H7 (cell line): Measurements from ENCODE around the gene PRKCA. TPM values are rescaled to one million over a fixed set of nuclear protein-coding genes. Genes with fewer than 3 reads are reported as not detected.

Source experiments
- DNase-seq: peaks from one replicate; pipeline ENCODE4 v3.0.0; 2012
- H3K27me3 ChIP-seq: 2 replicates; pipeline ENCODE4 v1.6.0; 2011; ENCODE audit warnings: mild to moderate bottlenecking, low read length; ENCODE audit not compliant: control insufficient read depth, insufficient read depth
- H3K36me3 ChIP-seq: replicated peaks from 2 replicates; pipeline ENCODE4 v1.5.1; 2011; ENCODE audit warnings: low read length; ENCODE audit not compliant: control insufficient read depth, insufficient read depth
- H3K4me3 ChIP-seq: 2 replicates; pipeline ENCODE4 v1.5.1; 2011; ENCODE audit warnings: low read depth, mild to moderate bottlenecking, control low read depth, low read length, moderate library complexity; ENCODE audit not compliant: insufficient read depth
- total RNA-seq: library from RNA; depleted of rRNA; stranded (reverse); fragments of >200 nt; shearing (Covaris generic); gene quantifications from 2 replicates; pipeline ENCODE4 v1.2.3, GENCODE V29; 2014

Gene PRKCA
- total RNA-seq, 1 experiment from 2014 or later: 10.0 TPM

DNA sequence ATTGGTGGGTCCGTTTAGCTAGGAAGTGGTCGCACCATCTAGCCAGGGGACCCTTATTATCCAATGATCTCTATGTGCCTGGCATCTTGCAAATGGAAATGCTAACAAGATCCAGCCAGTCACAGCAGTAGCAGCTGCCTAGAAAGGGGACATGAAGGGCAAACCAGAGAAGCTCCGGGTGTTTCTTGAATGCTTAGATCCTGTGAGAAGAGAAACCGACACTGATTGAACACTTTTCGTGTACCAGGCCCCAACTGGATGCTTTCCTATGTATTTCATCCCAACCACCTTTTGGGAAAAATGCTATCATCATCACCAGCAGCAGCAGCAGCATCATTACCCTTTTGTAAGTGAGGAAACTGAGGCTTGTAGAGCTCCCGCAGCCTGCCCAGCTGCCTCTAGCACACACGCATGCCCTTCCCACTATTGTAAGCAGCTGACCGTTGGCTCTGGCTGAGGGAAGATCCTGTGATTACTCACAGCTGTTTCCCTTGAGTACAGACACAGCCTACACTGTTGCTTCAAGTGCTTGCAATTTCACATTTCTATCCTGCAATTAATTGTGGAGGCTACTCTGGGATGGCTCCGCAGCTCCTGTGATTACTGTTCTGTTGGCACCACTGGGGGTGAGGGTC lies 351.8 kb downstream of the PRKCA start:
- Histone ChIP-seq H3K4me3 (no peak overlapping the region), H3K36me3 (no peaks in the 10 kb centered on the region), H3K27me3 (no peaks in the 10 kb centered on the region)
- no peak for DNase-seq

DNA sequence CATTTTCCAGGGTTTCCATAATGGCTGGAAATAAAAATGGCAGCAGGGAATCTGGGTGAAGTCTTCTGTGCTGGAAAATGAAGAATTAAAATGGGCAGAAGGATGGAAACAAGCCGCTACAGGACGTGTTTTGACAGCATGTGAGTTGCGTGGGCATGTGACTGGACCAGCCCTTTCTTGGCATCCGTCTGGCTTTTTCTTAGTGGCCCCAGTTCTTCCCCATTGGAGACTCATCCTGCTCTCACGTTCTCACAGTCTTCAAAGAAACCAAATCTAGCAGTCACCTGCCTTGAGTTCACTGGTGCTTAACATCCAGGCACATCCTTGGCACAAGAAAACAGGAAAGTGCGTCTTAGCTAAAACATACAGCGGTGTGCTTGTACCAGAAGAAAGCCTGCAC lies 352.4 kb downstream of the PRKCA start:
- no peaks in the 10 kb centered on the region for H3K27me3 ChIP-seq
- no peak for DNase-seq
- no peaks in the 10 kb centered on the region for H3K36me3 ChIP-seq
- no peak overlapping the region for H3K4me3 ChIP-seq

DNA sequence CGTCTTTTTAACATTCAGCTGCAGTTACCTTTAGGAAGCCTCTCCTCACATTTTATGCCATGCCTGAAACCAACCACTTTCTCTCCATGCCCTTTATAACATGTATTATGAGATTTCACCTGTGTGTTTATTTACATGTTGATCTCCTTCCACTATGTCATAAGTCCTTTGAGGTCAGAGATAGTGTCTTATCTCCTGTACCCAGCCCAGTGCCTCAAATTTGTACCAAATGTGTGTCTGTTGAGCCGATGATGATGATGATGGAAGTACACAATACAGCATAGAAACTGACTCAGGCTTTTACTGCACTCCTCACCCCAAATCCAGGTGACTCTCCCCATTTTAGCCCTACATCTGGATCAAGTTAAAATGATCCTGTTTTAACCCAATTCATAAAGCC lies 353.0 kb downstream of the PRKCA start:
- no peak overlapping the region for H3K4me3 ChIP-seq
- DNase-seq: no peak

DNA sequence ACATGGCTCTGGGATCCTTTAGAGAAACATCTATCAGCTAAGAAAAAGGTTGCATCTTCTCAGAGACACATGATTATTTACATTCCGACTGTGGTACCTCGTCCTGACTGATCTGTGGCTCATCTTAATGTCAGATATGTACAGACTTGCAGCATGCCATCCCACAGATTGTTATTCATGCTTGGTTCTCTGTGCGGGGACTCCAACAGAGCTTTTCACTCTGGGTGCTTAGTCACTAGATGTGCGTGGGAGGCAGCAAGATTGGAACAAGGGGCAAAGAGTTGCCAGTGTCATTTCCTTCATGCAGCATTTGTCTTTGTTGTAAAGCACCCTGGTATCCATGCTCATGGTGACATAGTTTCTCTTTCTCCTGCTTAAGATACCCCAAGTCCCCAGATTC lies 353.4 kb downstream of the PRKCA start:
- Histone ChIP-seq H3K36me3 (no peaks in the 10 kb centered on the region), H3K4me3 (no peak overlapping the region), H3K27me3 (no peaks in the 10 kb centered on the region)
- no peak for DNase-seq

More for the DNA sequence above, 353.0 kb downstream of the PRKCA start:
- H3K27me3 ChIP-seq: no peaks in the 10 kb centered on the region
- H3K36me3 ChIP-seq: no peaks in the 10 kb centered on the region

DNA sequence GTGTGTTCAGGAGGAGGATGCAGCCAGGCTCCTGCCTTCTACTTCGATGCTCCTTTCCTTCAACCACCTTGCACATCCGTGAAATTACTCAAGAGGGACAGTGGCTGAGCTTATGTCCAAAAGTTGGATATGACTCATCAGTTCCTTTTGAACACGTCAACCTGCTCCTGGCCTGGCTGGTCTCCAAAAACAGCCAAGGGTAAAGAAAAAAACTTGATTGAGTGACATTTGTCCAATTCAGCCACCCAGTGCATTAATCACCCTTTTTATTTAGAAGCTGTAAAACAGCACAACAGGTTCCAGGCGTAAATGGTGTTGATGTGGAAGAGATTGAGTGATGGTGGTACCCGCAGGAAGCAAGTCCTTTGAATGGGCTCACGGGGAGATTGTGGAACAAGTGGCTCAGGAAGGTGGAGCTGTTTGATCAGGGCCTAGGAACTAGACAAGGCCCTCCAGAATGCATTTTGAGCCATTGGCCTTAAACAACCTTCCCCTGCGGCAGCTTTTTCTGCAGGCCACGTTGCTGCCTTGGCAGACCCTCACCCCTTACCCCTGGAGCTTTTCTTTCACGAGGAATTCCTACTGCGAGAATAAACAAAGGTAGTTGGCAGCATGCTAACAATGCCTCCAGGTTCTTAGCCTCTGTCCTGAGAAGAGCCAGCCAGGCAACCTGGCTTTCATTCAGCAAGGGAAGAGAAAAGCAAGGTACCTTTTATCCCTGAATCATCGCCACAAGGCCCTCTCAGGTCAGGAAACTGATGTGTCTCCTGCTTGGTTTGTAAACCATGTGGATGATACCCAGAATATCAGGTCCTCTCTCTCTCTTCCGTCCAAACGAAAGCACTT lies 359.2 kb downstream of the PRKCA start:
- peak; percentile 30 for DNase-seq
- Histone ChIP-seq H3K36me3 (no peaks in the 10 kb centered on the region), H3K27me3 (no peaks in the 10 kb centered on the region), H3K4me3 (no peak overlapping the region)

DNA sequence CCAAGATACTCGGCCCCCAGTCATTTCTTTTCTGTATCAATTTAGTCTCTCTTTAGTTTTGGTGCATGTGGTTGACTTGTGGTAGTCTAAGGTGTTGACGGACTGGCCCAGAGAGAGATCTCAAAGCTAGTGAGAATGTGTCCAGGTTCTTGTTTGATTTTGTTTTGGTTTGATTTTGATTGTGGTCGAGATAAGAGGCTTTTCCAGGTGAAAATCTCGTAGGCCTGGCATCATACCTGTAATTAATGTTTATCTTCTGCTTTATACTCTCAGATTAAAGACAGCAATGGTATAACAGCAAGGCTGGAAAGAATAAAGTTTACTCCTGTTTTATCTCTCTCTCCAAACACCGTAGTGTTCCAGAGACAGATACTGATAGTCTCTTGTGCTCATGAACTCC lies 360.1 kb downstream of the PRKCA start:
- Histone ChIP-seq H3K27me3 (no peaks in the 10 kb centered on the region), H3K4me3 (no peak overlapping the region), H3K36me3 (no peaks in the 10 kb centered on the region)
- DNase-seq: no peak

DNA sequence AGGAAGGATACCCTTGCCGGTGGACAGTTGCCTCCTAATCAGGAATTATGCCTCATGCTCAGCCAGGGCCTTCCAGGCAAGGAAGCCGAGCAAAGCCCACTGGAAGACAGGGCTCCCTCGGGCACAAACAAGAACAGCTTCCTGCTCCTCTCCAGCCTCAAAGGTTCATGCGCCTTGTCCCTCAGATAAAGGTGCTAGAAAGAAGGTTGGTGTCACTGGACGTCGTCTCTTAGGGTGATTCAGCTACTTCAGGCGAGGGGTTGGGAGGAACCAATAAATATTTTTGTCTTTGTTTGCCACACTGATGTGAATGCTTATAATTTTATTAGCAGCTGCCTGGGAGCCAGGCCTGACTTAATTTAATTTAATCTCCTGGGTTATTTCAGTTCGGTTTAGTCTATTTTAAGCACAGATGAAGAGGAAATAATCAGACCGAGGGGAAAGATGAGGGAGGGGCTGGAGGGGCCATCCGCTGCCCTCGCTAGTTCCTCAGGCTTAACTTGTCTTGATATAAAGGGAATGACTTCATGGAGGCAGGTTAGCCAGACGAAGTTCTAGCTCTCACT lies 360.7 kb downstream of the PRKCA start:
- DNase-seq: no peak
- Histone ChIP-seq H3K36me3 (no peaks in the 10 kb centered on the region), H3K27me3 (no peaks in the 10 kb centered on the region), H3K4me3 (no peak overlapping the region)

DNA sequence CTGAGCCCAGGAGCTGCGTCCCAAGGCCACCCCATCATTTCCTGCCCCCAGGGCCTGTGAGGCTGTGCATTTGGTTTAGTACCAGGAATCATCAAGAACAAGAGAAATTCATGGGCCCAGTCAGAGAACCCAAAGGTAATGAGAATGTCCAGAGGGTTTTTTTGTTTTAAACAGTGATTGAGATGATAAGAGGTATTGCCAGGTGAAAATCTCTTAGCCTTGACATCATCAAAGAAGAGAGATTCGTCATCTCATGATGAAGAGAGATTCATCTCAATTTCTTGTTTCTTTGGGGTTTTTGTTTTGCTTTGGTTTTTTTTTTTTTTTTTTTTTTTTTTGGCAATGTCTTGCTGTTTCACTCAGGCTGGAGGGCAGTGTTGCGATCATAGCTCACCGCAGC lies 361.9 kb downstream of the PRKCA start:
- no peak overlapping the region for H3K4me3 ChIP-seq
- H3K27me3 ChIP-seq: no peaks in the 10 kb centered on the region
- no peak for DNase-seq
- H3K36me3 ChIP-seq: no peaks in the 10 kb centered on the region

DNA sequence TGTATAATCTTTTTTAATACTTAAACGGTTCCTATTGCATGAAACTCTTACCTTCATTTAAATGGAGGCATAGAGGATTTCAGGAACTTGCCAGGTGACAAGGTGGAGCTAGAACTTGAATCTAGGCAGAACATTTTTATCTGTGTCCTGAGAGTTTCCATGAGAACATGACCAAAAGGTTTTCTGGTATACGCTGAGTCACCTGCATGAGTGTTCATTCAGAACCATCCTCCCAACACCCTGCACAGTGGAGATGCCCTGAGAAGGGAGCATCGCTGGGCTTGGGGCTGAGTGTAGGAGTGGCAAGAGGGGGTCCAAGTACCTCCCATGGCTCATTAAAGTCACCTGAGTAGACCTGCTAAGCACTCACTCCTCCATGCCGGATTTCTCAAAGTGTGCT lies 362.8 kb downstream of the PRKCA start:
- Histone ChIP-seq H3K36me3 (no peaks in the 10 kb centered on the region), H3K4me3 (no peak overlapping the region), H3K27me3 (no peaks in the 10 kb centered on the region)
- no peak for DNase-seq

DNA sequence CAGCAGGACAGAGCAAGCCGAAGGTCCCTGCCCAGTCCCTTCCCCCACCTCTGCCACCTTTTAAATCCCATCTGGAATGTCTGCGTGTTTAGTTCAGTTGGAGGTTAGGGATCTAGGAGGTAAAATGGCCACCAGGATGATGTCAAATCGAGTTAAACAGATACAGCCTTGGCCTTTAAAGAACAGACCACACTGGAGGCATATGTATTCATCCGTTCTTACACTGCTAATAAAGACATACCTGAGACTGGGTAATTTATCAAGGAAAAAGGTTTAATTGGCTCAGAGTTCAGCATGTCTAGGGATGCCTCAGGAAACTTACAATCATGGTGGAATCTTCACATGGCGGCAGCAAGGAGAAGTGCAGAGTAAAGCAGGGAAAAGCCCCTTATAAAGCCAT lies 364.7 kb downstream of the PRKCA start:
- Histone ChIP-seq H3K27me3 (no peaks in the 10 kb centered on the region), H3K36me3 (no peaks in the 10 kb centered on the region), H3K4me3 (no peak overlapping the region)
- peak; percentile 41 for DNase-seq

DNA sequence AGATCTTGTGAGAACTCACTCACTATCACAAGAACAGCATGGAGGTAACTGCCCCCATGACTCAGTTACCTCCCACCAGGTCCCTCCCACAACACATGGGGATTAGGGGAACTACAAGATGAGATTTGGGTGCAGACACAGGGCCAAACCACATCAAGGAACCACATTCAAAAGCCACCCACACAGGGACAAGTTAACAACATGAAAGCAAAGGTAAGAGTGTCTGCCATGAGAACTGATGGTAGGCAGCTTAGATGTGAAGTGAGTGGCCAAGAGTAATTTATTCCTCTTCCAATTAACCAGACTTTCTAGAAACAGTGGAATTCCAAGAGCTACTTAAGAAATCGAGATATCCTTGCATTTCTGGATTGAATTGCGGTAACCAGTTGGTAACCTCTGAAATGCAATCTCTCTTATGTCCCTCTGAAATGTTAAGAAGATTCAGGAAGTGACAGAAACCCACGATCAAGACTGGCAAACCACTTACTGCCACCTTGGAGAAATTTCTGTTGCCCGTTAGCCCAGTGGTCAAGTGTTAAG lies 365.1 kb downstream of the PRKCA start:
- no peak for DNase-seq
- Histone ChIP-seq H3K27me3 (no peaks in the 10 kb centered on the region), H3K36me3 (no peaks in the 10 kb centered on the region), H3K4me3 (no peak overlapping the region)

DNA sequence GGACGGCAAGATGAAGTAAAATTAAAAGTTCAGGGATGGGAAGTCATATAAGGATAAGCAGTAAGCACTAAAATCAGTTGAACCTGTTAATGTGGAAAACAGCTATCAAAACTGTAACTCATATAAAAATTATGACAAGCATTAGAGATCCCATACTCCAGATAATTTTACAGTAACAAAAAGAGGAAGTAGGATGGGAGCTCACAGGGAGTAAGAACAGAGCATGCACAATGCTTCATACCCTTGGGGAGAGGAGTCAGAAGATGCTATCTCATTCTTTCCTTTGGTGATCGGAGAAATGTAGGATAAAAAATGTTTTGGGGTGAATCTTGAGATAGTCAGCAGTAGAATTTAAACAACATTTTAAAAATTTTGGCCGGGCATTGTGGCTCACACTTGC lies 367.8 kb downstream of the PRKCA start:
- Histone ChIP-seq H3K27me3 (no peaks in the 10 kb centered on the region), H3K36me3 (no peaks in the 10 kb centered on the region), H3K4me3 (no peak overlapping the region)
- no peak for DNase-seq

DNA sequence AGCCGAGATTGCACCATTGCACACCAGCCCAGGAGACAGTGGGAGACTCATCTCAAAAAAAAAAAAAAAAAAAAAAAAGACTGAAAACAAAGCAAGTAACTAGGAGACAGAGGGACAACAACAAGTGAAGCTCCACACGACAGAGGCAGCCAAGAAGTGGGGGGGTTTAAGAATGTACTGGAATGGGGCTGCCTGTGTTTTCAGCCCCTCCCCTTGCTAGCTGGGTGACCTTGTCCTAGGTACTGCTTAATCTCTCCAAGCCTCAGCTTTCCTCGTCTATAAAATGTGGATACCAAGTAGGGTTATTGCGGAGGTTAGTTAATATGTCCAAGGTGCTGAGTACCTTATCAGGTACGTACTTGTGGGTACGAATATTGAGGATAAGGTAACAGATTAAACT lies 368.7 kb downstream of the PRKCA start:
- Histone ChIP-seq H3K27me3 (no peaks in the 10 kb centered on the region), H3K4me3 (no peak overlapping the region), H3K36me3 (no peaks in the 10 kb centered on the region)
- no peak for DNase-seq

DNA sequence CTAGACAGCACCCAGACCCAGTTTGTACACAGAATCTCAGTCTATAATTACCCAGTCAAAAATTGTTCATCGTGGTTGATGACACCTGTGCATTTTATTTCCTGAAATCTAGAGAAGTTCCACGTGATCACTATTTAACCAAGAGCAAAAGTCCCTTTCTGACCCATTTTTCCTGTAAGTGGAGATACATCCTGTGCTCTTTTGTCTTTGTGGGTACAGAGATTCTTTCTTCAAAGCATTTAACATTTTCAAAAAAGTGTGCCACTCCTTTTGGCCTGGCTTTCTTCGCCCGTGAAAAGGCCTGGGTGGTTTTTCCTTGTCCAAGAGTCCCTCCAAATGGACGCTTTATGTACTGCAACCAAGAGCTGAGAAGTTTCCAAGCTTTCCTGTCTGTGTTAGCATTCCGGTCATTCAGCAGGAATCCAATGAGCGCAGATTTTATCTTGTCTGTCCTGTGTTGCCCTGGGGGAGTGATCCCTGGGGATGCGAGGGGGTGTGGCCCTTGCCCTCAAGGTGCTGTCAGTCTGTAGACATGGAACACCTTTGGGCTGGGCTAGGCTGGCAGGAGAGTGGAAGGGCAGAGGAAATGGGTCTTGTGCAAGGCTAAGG lies 371.4 kb downstream of the PRKCA start:
- DNase-seq: peak; percentile 68
- H3K36me3 ChIP-seq: no peaks in the 10 kb centered on the region
- no peaks in the 10 kb centered on the region for H3K27me3 ChIP-seq
- H3K4me3 ChIP-seq: no peak overlapping the region
